VCaP (cell line): Measurements from ENCODE around the gene NT5DC1.
A peak's percentile ranks its signal among the peaks of the same experiment; 100 is the strongest.
"Not testable (repeated sequence)": the region's sequence is repeated elsewhere in the genome, so short reads cannot be mapped to it uniquely, and the experiment has no call there.

Experiments
- H3K27ac ChIP-seq: fragments of 450-650 bp; 2 replicates; pipeline ENCODE4 v1.5.1; 2017
- TF ChIP-seq, protein P1 (sequence below): fragments of 450-650 bp; conservative IDR thresholded peaks from 2 replicates; pipeline ENCODE4 v1.5.1; 2017; ENCODE audit warnings: mild to moderate bottlenecking, moderate library complexity

The NT5DC1 gene

DNA sequence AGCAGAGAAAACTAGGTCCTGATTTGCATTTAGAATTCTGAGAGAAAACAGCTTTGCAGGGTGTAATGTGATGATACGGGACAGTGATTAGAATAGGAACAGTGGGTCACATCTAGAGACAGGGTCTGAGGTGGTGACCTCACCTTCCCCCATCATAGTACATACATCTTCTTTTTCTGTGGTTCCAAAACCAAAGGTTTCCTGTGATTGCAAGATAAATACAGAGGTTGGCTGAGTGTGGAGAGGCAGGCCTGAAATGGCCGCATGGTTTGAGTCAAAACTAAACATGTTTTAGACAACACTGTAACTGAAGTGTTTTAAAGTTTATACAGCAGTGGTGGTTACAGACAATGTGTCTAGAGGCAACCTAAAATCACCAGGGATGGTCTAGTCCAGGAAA lies 10.4 kb upstream of the NT5DC1 start:
- H3K27ac ChIP-seq: no peak overlapping the region
- TF ChIP-seq, protein P1, sequence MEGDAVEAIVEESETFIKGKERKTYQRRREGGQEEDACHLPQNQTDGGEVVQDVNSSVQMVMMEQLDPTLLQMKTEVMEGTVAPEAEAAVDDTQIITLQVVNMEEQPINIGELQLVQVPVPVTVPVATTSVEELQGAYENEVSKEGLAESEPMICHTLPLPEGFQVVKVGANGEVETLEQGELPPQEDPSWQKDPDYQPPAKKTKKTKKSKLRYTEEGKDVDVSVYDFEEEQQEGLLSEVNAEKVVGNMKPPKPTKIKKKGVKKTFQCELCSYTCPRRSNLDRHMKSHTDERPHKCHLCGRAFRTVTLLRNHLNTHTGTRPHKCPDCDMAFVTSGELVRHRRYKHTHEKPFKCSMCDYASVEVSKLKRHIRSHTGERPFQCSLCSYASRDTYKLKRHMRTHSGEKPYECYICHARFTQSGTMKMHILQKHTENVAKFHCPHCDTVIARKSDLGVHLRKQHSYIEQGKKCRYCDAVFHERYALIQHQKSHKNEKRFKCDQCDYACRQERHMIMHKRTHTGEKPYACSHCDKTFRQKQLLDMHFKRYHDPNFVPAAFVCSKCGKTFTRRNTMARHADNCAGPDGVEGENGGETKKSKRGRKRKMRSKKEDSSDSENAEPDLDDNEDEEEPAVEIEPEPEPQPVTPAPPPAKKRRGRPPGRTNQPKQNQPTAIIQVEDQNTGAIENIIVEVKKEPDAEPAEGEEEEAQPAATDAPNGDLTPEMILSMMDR: no peak

DNA sequence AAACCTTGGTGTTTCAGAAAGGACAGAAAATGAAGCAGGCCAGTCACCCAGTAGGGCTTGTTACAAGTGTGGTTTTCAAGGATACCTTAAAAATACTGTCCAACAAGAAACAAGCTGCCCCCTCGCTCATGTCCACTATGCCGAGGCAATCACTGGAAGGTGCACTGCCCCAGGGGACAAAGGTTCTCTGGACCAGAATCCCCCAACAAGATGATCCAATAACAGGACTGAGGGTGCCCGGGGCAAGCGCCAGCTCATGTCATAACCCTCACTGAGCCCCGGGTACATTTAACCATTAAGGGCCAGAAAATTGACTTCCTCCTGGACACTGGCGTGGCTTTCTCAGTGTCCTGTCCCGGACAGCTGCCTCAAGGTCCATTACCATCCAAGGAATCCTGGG lies 6.6 kb upstream of the NT5DC1 start:
- H3K27ac ChIP-seq: no peak overlapping the region
- TF ChIP-seq, protein P1: no peak

DNA sequence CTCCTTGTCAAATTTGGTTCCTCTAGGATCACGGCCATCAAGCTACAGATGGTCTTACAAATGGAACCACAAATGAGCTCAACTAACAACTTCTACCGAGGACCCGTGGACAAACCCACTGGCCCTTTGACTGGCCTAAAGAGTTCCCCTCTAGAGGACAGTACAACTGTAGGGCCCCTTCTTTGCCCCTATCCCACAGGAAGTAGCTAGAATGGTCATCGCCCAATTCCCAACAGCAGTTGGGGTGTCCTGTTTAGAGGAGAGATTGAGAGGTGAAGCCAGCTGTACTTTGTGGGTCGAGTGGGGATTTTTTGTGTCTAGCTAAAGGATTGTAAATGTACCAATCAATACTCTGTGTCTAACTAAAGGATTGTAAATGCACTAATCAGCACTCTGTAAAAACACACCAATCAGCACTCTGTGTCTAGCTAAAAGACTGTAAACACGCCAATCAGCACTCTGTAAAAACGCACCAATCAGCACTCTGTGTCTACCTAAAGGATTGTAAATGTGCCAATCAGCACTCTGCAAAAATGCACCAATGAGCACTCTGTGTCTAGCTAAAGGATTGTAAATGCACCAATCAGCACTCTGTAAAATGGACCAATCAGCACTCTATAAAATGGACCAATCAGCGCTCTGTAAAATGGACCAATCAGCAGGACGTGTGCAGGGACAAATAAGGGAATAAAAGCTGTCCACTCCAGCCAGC lies 4.4 kb upstream of the NT5DC1 start:
- not testable (repeated sequence) for H3K27ac ChIP-seq

DNA sequence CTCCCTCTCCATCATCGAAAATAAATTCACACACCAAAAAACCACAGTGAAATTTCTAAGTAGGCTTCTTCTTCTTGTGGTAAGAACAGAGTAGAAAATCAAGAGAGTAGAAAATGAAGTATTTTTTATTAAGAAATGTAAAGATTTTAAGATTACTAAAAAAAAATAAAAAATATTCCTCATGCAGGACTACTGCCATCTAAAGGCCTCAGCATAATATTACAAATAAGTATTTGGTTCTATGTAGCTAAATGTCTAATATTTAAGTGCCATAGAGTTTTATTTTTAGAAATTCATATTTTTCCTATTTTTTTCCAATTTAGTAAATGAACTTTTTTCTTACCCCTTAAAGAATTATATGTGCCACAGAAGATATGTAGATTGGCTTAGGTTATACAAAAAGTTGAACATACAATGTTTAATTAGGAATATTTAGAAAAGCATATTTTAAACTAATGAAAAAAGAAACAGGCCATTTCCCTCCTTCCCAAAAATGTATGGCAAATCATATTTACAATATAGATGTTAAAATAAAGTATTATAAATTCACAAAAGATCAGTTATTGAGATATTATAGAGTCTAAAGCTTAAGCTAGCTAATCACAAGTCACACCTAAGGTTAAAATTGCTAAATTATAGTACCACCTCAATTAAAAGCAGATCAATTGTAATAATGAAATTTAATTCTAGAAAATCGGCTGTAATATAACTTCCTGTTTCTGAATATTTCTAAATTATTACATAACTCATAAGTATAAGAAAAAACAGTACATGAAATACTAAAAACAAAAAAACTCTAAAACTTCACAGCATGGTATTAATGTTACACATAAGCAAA lies 3.5 kb upstream of the NT5DC1 start:
- TF ChIP-seq, protein P1: peak; percentile 83
- H3K27ac ChIP-seq: no peak overlapping the region

DNA sequence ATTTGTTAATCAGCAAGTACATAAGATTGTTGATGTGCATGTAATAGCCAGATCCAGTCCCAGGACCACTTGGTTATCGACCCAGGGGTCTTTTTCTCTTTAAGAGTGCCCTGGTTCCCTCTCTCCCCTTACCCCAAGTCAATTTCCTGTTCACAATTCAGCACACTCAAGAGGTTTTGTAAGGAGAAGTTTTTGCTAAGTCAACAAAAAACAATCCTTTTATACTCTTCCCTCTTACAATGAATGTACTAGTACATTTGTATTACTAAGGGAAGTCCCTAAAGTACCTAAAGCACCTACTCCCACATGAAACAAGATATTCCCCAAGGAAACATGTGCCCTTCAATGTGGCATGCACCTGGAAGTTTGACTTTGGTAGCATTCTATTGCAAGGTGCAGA lies 1.6 kb upstream of the NT5DC1 start:
- H3K27ac ChIP-seq: no peak overlapping the region
- TF ChIP-seq, protein P1: no peak

DNA sequence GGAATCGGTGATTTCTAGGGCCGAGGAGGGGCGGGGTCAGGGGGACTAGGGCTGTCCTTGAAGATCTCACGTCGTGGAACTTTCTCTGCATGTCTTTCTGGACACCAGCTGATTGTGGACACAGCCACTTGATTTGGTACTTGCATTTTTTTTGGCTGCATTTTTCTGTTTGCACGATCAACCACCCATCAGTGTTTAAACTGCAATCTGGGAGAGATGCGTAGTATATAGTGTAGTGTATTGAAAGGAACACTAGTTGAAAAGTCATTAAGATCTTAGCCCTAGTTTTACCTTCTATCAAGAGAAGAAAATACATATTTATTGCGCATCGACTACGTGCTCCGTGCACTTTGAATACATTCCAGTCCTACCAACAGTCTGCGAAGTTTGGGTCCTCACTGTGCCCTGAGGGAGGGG lies 657 bp downstream of the NT5DC1 start:
- TF ChIP-seq, protein P1: no peak
- H3K27ac ChIP-seq: peak overlapping the region; percentile 96

DNA sequence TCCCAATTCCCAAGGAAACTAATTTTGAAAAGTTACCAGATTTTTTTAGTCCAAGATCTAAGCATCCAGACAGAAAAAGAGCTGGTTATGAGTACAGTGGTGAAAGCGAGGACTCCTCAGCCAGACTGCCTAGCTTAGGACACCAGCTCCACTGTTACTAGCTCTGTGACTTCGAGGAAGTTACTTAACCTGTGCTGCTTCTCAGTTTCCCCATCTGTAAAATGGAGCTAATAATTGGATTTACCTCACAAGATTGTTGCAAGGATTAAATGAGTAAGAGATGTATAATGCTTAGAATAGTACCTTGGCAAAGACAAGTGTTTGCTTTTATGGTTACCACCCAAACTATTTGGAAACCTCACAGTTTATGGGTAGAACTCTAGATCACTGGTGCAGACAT lies 1.1 kb downstream of the NT5DC1 start:
- H3K27ac ChIP-seq: peak overlapping the region; percentile 96
- TF ChIP-seq, protein P1: no peak

DNA sequence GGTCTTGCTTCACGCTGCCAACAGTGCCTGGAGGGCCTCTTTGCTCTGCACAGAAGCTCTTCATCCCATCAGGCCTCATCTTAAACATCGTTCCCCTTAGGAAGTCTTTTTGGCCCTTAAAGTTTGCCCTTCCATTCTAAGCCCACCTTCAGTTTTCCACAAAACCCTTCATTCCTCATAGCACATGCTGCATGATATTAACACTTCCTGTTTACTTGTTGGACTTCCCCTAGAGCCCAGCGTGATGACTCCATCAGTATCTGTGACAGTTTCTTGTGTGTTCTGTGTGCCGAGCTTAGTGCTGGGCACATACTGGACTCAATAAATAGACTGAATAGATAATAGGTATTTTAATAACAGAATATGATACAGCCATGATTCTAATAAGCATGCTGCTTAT lies 2.2 kb downstream of the NT5DC1 start:
- TF ChIP-seq, protein P1: no peak
- H3K27ac ChIP-seq: peak overlapping the region; percentile 96
